GOT3 (cell line): ENCODE results near the gene ETNK2.

Source experiments
- DNase-seq: peaks from one replicate; lab custom pipeline; 2025; ENCODE audit warnings: mixed read lengths; lab: John Stamatoyannopoulos, UW

ETNK2 gene

DNA sequence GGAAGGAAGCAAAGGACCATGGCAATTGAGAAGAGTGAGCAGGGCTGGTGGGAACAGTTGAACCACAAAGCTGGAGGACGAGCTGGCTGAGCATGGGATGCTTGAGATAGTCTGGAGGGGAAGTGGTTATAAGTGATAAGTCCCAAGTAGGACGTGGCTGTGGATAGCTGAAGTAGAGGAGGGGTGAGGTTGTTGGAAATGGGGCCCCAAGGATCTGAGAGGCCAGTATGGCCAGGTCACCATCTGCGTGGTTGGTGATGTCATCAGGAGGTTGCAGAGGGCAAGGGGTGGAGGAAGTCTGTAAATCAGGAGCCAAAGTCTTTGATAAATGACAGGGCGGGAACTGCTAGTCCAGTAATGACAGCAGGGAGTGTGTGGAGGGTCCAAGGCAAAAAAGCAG is 25.3 kb upstream of the ETNK2 start:
- DNase-seq: no peak

DNA sequence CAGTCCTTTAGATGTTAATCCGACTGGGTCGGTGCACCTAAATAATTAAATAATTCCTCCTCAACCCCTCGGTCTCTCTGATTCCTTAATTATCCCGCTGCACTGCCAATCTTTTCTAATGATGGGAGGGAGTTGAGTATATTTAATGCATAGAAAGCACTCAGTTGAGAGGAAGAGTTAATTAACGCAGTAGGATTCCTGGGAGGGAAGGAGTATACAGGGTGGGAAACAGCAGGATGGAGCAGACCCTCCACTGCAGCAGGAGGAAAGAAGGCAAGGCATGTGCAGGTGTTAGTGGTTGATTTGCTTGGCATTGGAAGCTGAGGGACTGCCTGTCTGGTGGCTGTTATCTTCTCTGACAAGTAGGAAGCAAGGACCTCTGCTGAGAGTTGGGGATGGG is 24.2 kb upstream of the ETNK2 start:
- DNase-seq: no peak

DNA sequence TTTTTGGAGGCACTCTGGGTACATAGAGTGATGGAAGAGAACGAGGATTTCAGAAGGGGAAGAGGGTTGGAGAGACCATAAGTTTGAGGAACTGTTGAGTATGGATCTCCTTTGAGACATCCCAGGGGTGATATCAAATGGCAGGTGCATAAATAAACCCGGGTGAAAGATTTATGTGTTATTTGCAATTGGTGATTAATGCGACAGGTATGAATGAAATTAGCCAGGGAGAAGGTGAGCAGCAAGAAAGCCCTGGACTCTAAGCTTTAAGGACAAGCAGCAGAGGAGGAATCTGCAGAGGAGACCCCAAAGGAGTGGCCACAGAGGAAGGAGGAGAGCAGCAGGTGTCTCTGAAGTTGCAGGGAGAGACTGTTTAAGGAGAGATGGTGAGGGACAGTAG is 23.1 kb upstream of the ETNK2 start:
- DNase-seq: no peak

DNA sequence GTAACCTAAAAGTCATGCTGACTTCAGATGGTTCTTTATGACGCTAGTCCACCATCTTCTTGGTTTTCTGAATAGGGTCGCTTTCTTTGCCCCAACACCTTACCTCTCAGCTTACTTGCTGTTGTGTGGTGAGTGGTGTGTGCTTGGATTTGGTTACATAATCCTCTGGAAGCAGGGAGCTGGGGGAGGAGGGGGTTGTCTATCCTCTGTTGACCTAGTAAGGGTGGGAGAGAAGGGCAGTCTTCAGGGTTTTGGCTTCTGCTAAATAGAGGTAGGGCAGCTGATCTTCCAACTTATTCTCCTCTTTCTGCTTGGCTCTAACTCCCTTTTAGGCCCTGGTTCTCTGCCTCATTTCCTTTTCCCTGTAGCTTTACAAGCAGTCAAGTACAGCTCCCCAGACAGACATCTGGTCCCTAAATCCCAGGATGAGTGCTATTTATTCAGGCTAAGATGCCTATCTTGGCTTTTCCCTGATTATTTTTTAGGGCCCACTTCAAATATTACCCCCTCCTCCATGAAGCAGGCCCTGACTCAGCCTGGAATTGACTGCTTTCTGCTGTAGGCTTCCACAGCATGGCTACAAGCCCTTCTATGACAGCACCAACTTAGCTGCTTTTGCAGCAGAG is 20.7 kb upstream of the ETNK2 start:
- DNase-seq: no peak

DNA sequence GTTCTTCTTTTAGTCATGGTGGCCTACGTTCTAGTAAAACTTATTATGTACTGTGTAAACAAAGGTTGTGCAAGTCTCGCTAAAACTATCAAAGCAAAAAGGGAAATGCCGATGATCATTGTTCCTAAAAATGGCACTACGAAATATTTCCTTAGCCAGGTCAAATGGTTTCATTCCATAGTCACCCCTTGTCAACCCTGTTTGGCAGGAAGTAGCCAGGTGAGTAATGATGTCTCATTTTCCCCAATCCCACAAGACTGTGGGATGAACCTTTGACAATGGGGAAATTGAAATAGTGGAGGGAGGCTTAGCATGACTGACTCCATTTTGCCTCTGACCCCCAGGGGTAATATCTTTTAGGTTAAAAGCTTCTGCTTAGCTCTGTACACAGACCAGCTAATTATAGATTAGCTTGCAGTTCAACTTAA is 19.9 kb upstream of the ETNK2 start:
- no peak for DNase-seq

DNA sequence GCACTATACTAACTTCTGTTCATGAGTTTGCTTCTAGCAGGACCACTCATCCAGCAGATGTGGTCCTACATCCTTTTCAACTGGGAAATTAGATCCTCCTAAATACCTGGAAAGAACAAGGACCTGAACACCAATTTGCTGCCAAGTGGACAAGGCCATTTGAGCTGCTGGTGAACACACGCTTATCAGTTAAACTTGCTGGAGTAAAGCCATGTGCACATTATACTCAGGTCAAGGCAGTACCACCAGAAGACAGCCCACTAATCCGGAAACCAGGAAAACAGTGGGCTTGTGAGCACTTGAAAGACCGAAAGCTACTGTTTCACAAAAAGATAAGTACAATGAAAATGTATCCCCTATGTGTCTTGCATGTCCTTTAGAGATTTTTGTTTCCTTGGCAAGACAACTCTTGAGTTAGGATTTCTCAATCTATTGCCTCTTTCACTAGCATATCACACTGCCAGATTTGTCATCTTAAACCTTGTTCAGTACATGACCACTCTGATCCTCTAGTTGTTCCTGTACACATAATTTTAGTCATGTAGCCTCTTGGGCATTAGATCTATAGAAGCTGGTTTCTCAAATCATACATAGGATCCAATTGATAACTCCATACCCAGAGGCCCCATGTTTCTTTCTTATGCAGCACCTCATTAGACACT is 18.8 kb upstream of the ETNK2 start:
- DNase-seq: no peak

DNA sequence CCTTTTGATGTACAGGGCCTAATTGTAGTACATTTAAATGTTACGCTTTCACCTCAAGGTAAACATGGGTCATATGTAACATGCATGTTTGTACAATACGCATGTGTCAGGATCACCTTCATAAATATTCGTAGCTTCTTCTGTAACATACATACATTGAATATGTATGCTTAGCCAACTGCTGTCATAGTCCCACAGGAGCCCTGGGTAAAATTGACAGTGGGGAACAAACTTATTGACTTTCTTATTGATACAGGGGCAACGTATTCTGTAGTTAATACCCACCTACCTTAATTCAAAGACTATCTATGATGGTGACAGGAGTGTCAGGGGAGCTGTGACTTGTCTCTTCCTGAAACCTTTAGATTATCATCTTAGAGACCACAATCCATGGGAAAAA is 18.0 kb upstream of the ETNK2 start:
- DNase-seq: no peak

DNA sequence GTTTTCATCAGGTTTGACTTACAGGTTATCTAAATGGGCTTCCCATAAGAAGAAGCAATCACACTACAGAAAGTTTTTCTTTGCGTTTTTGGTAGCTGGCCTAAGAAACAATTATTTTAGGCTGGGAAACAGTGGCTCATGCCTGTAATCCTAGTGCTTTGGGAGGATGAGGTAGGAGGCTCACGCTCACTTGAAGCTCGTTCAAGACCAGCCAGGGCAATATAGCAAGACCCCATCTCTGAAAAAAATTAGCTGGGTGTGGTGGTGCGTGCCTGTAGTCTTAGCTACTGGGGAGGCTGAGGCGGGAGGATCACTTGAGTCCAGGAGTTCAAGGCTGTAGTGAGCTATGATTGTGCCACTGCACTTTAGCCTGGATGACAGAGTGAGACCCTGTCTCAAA is 15.9 kb upstream of the ETNK2 start:
- no peak for DNase-seq

DNA sequence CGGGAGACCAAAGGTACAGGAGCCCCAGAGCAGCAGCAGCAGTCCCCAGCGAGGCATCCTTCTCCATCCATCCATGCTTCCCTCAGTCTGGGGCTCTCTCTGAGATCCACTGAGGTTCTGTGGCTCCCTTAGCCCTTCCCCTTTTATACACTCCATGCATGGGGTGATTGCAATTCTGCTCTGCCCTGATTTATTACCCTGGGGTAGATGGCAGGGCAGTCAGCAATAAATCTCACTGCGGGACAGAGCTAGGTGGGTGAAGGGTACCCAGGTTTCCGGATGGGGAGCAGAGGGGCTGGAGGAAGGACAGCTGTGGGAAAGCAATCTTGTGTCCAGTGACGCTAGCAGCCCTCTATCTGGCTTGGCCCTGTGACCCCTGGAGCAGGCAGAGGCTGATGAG is 14.4 kb upstream of the ETNK2 start, which contains the start of gene REN:
Gene REN (minus strand): TSS at position 119 of the 400 bp plus-strand sequence. CDS start 44 bp downstream, at position 75.
- no peak for DNase-seq

DNA sequence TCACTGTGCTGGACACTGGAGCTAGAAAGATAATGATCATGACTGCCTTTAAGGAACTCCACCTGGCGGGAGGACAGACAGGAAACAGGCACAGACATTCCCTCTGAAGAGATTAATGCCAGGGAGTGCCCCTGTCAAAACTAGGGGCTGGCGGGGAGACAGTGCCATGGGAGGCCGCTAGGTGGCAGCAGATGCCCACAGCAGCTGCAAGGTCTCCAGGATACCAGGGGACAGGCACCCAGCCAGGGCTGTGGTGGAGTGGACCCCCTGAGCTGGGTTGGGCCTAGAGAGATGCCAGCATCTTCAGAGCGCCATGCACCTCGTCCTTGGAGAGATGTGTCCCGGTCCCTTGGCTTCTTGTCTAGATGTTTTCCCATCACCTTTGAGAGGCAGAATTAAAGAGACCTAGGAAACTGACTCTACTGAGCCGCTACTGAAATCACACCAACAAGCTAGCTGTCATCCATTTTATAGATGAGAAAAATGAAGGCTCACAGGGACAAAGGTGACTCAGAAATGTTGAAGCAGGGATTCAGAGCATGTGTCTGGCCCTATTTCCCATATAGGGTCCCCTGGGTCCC is 10.7 kb upstream of the ETNK2 start:
- peak; percentile 56 for DNase-seq

DNA sequence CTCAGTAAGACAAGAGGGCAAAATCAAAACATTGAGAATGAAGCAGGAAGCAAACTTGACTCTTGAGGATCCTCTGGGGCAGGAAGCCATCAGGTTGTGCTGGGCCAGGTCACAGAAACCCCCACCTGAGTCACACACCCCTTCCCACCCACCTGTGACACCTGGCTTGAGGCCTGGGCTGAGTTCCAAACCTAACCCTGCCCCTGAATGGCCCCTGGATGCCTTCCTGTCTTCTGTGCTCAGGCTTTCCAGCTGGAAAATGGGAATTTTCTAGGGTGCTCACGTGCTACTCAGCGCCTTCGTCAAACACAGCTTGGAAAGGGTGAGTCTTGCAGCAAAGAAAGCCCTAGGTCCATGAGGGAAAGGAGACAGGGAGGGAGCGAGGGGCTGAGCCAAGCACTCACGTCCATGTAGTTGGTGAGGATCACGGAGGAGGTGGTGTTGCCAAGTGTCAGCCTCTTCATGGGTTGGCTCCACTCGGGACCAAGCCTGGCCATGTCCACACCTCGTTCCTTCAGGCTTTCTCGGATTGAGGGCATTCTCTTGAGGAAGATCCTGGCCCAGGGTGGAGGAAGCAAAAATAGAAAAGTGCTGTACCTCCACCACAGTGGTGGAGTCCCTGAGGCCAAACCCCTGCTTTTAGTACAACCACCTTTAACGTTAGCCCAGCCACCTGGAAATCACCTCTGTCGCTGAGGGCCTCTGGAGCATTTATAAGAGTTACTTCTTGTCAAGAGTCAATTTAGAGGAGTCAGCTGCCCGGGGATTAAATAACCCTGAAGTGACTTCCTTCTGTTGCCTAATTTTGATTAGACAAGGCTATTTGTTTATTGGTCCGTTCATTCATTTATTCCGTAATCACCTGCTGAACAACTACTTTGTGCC is 10.0 kb upstream of the ETNK2 start:
- DNase-seq: no peak

DNA sequence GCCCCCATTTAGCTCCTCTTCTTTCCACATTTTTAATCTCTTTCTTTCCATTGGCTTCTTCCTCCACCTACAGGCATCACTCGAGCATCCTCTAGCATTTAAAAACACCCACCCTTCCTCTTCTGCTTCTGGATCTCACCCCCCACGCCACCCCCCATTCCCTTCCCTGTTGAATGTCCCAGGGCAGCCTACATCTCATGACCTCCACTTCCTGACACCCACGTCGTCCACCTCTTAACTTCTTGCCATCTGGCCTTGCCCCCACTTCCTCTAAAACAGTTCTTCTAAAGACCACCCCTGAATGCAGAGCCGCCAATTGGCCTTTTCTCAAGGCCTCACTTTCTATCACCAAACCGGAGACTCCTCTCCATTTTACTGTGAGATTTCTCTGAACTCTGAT is 6.1 kb upstream of the ETNK2 start:
- DNase-seq: no peak

DNA sequence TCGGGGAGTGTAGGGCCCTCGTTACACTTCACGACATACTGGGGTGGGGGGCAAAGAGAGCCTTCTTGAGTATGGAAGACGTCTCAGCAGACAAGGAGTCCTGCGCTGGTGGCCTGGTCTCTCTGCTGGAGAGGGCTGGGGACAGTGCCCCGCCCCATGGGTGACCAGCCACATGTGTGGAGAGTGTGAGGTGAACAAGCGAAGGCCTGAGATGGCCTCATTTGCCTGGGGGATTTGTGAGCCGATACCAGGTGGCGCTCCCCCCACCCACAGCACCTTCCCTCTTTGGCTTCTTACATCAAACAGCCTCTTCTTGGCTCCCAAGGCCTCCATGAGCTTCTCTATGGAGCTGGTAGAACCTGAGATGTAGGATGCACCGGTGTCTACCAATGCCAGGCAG is 4.0 kb upstream of the ETNK2 start:
- DNase-seq: no peak

DNA sequence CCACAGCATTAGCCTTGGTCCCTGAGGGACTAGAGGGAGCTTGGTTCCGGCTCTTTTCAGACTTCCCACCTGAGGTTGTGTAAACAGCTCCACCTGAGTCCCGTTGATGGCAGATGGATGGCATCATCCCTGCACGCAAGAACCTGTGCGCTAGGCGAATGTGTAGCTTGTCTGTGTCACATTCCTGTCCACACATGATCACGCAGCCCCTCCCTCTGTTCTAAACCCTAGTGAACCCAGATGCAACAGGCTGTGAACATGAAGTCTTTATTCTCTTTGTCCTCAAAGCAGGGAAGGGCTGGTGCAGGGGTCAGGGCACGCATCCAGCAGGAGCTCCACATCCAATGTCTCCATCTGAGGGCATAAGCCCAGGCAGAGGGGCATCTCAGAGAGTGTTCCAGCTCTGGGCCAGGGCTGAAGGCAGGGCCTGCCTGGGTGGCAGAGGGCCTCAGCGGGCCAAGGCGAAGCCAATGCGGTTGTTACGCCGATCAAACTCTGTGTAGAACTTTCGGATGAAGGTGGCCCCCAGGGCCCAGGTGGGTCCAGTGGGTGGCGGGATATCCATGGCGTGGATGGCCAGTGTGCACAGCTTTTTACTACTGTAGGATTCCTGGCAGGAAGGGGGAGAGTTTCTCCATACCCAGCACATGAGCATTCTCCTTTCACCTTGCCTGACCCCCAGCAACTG is 2.9 kb upstream of the ETNK2 start:
- DNase-seq: no peak

DNA sequence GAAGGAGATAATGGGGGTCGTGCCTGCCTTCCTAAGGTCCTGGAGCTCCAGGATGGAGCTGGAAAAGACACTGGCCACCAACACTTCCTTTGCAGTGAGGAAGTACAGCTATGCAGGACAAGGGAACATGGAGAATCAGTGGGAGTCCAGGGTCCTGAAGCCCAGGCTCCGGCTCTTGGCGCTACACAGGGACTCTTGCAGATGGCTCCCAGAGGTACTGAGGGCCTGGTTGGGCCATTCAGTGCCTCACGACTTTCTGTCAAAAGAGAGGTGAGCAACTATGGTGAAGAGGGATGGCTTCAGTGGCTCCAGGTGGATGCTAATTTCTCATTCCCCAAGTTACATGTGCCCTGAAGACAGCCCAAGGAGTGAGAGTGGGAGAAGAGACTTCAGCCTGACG is 1.8 kb upstream of the ETNK2 start:
- no peak for DNase-seq

DNA sequence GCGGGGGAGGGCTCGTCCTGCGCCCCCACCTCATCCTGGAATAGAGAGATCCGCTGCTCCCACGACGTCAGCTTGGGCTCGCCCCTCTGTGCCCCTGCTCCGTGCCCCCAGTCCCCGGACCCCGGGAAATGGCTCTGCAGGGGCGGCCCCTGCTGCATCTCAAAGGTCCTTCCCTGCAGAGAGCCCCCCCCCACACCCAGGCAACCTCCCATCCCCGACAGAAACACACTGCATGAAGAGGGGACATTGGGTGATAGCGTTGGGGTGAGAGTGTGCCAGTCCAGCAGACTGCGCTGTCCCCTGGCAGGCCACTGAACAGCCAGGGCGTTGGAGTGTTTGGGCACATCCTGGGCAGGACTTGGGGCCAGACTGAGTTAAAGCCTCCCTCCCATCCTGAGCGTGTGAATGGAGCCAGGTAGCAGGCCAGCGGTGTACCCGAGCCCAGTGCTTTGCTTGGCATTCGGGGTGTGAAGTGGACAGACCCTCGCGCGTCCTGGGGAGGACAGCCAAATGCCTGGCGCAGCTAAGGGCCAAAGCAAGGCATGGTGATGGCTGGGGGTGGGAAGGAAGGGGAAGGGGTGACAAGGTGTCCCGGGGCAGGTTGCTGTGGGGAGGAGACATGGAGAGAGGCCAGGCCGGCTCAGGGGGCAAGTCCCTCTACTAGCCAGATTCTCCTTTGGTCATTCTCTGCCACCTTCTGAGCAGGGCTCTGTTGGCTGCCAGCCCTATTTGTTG is 633 bp upstream of the ETNK2 start:
- DNase-seq: no peak

DNA sequence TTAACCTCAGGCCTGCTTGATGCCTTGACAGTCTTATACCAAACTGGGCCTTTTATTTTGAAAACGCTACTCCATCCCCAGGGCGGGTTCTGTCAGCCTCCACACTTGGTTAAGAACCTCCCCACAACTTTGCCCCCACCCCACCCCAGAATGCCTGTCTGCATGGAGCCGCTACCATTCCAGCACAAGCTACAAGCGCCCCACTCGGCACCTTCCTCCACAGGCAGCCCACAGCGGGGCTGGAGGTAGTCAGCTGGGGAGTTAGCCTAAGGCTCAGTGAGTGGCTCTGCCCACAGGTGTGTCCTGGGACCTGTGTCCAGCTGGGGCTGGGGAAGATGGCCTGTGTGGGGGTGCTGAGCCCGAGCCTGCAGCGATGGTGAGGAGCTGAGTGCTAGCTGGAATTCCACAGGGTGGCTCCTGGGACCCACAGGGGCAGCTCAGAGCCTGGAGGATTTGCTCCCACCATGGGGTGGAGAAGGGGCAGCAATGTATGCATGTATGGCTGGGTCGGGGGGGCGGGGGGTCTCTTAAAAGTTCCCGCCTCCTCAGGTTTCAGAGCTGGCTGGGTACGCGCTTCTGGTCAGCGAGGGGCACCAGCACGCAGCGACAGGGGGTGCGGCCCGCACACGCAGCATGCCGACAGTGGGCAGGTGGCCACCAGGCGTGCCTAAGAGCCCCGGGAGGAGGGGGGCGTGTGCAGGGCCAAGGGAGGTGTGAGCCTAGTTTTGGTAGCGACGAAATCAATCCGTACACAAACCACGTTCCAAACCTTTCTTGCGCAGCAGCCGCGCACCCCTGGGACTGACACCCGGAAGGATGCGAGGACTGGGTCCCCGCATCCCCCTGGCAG is 917 bp downstream of the ETNK2 start:
- no peak for DNase-seq

DNA sequence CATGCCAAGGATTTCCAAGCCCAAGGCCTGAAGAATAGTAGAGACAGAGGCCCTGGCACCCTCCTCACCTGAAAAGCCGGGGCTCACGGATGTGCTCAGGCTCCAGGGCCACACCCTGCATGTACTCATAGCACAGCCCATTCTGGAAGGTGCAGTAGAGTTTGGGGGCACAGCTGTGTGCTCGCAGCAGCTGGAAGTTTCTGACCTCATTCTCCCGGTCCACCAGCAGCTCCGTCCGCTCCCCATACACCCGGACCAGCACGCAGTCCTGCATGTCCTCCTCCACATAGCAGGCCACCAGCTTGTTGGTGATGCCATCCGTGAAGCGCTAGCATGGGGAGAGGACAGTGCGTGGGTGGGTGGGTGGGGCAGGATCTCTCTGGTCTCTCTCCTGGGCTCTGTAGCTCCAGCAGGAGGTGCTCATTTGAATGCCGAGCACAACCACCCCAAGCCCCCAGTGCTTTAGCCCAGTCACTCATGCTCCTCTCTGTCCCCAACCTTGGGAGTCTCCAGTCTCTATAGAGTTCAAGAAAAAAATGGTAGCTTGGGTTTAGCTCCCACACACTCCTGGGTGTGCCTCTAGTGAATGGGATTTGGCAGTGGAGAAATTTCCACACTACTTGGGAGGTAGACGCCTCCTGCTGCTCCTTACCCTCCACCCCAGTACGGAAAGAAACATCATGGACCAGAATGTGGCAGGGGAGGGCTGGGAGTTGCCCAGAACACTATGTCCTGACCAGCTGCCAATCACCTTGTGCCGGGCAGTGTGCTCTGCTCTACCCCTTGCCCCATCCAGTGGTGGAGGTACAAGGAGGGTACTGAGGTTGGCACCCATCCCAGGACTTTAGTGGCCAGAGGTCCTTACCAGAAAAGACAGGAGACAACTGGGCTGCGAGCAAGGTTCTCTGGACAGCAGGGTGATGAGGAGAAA is 1.9 kb downstream of the ETNK2 start:
- DNase-seq: no peak

DNA sequence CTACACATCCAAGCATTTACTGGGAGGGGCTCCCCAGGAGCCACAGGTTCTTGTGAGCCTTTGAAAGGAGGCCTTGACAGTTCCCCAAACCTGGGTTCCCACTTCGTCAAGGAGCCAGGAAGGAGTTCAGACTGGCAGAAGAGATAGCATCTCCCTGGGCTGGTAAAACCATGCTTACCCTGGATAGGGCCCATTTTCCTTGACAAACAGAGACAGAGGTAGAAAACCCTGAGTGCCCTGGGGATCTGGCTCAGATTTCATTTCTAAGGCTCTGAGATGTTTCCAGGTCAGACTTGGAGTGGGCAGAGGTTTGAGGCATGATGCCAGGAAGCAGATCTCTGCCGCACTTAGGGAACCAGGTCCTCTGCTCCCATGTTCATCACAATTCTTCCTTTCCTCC is 2.7 kb downstream of the ETNK2 start:
- DNase-seq: no peak
